Transverse colon (tissue), 4 donors: ENCODE measurements around the gene FCHSD2. TPM values are rescaled to one million over a fixed set of nuclear protein-coding genes. Genes with fewer than 3 reads are reported as not detected.

Source experiments
- DNase-seq: peaks from one replicate; pipeline ENCODE4 v3.0.0-alpha.2; 2019
- H3K27ac ChIP-seq, 4 donors: fragments of 200-600 bp; sonication (generic); 2 replicates each; pipeline ENCODE4 v1.5.1; 2016 to 2018; ENCODE audit warnings: inconsistent platforms in 4 of 4
- H3K27me3 ChIP-seq: fragments of 200-600 bp; sonication (generic); 2 replicates; pipeline ENCODE4 v1.5.1; 2017; ENCODE audit warnings: inconsistent platforms
- H3K36me3 ChIP-seq, 4 donors: fragments of 200-600 bp; sonication (generic); 2 replicates each; pipeline ENCODE4 v1.5.1; 2017 to 2019; ENCODE audit warnings: inconsistent platforms in 4 of 4
- H3K4me1 ChIP-seq, 4 donors: fragments of 200-600 bp; sonication (generic); 2 replicates each; pipeline ENCODE4 v1.5.1; 2017 to 2020; ENCODE audit warnings: inconsistent platforms in 4 of 4
- H3K4me3 ChIP-seq, 4 donors: fragments of 200-600 bp; sonication (generic); 1 replicate in 1 of 4; 2 replicates in 3 of 4; pipeline versions ENCODE4 v1.5.1 to v1.6.1; 2017 to 2019; ENCODE audit warnings: inconsistent platforms in 4 of 4
- H3K9me3 ChIP-seq, 2 donors: fragments of 200-600 bp; sonication (generic); 2 replicates each; pipeline ENCODE4 v1.5.1; 2017 to 2019; ENCODE audit warnings: inconsistent platforms in 2 of 2
- EP300 ChIP-seq: sonication (generic); formaldehyde crosslinking; IDR thresholded peaks from one replicate; pipeline ENCODE4 v1.6.1; 2017; ENCODE audit warnings: antibody characterized with exemption, low read depth
- POLR2A ChIP-seq: fragments of 450-650 bp; IDR thresholded peaks from one replicate; pipeline ENCODE4 v1.6.1; 2016; ENCODE audit warnings: antibody characterized with exemption, mild to moderate bottlenecking, moderate library complexity
- POLR2AphosphoS5 ChIP-seq, 3 donors: sonication (generic); formaldehyde crosslinking; IDR thresholded peaks; one replicate each; pipeline ENCODE4 v1.6.1; 2016; ENCODE audit warnings: antibody characterized with exemption in 3 of 3
- WGBS, 2 donors: methylation state at CpG; one replicate each; pipeline ENCODE4 v1.1.5; 2018; ENCODE audit warnings: low coverage in 1 of 2; 5-methylcytosine and 5-hydroxymethylcytosine counted together
- in situ Hi-C, 4 donors: fragments of 200-750 bp; cut with MboI; loops; one replicate each; pipeline versions ENCODE4 v1.15.0 to v1.15.1; 2017; ENCODE audit warnings: low sequenced_read_pairs in 3 of 4, low pct_ligation_motif_present in 1 of 4, low pct_unique_long_range_greater_than_20kb in 1 of 4
- intact Hi-C: fragments of 100-400 bp; cut with DNase I; formaldehyde crosslinking; loops from one replicate; pipeline ENCODE4 v1.15.1; 2023; ENCODE audit warnings: low total_unique reads
- total RNA-seq, 4 donors: library from RNA; depleted of rRNA; stranded (reverse); fragments of >200 nt; gene quantifications; one replicate each; pipeline ENCODE4 v1.1.0, GENCODE V29; 2016
- TF ChIP-seq, protein P1 (sequence below), 5 experiments: fragments of 200-600 bp in 3 of 5; fragments of 450-650 bp in 2 of 5; sonication (generic) in 3 of 5; IDR thresholded peaks; 1 replicate in 2 of 5; 2 replicates in 3 of 5; pipeline ENCODE4 v1.5.1; 2016 to 2017; ENCODE audit warnings: antibody characterized with exemption in 5 of 5, inconsistent platforms in 3 of 5, mild to moderate bottlenecking in 2 of 5, moderate library complexity in 1 of 5

FCHSD2 gene
- total RNA-seq, 4 donors from 2014 or later = 9.1 to 15.9 (median 15.0) TPM

DNA sequence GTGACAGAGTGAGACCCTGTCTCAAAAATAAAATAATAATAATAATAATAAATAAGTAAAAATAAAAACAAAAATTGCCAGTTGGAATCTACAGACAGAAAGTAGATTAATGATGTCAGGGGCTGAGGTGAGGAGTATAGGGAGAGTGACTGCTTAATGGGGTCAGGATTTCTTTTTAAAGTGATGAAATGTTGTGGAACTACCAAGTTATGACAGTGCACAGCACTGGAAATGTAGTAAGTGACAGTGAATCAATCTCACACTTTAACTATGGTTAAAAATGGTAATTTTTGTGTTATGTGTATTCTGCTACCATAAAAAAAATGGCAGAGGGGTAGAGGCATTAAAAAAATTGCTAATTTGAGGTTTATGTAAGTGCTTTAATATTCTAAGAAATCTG is 240.7 kb downstream of the FCHSD2 start:
- peaks cover 0 to 3% of the 10 kb centered on the region in 2 donors for H3K9me3 ChIP-seq
- TF ChIP-seq EP300 = no peak
- TF ChIP-seq, protein P1, sequence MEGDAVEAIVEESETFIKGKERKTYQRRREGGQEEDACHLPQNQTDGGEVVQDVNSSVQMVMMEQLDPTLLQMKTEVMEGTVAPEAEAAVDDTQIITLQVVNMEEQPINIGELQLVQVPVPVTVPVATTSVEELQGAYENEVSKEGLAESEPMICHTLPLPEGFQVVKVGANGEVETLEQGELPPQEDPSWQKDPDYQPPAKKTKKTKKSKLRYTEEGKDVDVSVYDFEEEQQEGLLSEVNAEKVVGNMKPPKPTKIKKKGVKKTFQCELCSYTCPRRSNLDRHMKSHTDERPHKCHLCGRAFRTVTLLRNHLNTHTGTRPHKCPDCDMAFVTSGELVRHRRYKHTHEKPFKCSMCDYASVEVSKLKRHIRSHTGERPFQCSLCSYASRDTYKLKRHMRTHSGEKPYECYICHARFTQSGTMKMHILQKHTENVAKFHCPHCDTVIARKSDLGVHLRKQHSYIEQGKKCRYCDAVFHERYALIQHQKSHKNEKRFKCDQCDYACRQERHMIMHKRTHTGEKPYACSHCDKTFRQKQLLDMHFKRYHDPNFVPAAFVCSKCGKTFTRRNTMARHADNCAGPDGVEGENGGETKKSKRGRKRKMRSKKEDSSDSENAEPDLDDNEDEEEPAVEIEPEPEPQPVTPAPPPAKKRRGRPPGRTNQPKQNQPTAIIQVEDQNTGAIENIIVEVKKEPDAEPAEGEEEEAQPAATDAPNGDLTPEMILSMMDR (IDR thresholded peaks at IDR 0.05) = no peak
- no peak for TF ChIP-seq POLR2AphosphoS5 (IDR thresholded peaks at IDR 0.05)
- no peak for TF ChIP-seq POLR2A
- DNase-seq = no peak
- H3K27me3 ChIP-seq = no peaks in the 10 kb centered on the region
- H3K4me1 ChIP-seq = no peaks in the 10 kb centered on the region
- in situ Hi-C loops = no loop called here
- no peak overlapping the region for H3K4me3 ChIP-seq
- intact Hi-C loops = no loop called here
- H3K36me3 ChIP-seq = no peaks in the 10 kb centered on the region
- no peak overlapping the region for H3K27ac ChIP-seq

DNA sequence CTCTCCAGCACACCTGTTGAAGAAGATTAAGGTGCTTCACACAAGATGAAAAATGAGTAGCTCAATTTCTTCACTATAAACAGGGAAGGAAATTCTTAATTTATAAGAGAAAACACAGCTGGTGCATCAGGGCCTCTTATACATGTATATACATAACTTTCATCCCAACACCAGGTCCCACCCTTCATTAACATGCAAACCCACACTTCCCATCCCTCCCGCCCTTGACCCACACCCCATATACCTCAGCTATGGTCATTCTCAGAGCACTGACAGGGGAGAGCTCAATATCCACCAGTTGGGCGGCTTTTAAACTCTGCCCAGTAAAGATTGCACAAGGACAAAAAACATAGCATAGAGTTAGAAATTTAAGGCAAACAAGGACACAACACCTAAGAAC is 242.1 kb downstream of the FCHSD2 start:
- intact Hi-C loops (no loop called here), in situ Hi-C loops (no loop called here)
- 96 to 100% methylated on average over 1 to 2 of the region's 2 CpGs for WGBS, 2 donors
- no peak overlapping the region for H3K27ac ChIP-seq
- no peak for DNase-seq
- TF ChIP-seq POLR2A (no peak), EP300 (no peak), POLR2AphosphoS5 (IDR thresholded peaks at IDR 0.05) (no peak)
- TF ChIP-seq, protein P1 (IDR thresholded peaks at IDR 0.05) = no peak
- H3K36me3 ChIP-seq = no peaks in the 10 kb centered on the region
- no peaks in the 10 kb centered on the region for H3K27me3 ChIP-seq
- H3K4me1 ChIP-seq = no peaks in the 10 kb centered on the region
- H3K4me3 ChIP-seq = no peak overlapping the region
- no peaks in the 10 kb centered on the region for H3K9me3 ChIP-seq

DNA sequence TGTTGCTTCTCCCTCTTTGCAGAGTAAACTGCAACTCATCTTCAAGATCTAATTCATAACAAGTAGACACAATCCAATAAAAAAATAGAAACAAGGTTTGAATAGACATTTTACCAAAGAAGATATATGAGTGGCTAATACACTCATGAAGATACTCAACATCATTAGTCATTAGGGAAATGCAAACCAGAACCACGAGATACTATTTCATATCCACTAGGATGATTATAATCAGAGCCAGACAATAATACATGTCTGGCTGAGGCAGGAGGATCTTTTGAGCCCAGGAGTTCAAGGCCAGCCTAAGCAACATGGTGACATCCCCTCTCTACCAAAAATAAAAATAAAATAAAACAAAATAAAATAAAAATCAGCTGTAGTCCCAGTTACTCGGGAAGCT is 242.9 kb downstream of the FCHSD2 start:
- H3K27ac ChIP-seq = no peak overlapping the region
- no peak overlapping the region for H3K4me3 ChIP-seq
- intact Hi-C loops = no loop called here
- no peak for DNase-seq
- 80 to 85% methylated on average over 2 of the region's 2 CpGs for WGBS, 2 donors
- in situ Hi-C loops = no loop called here
- no peaks in the 10 kb centered on the region for H3K9me3 ChIP-seq
- TF ChIP-seq, protein P1 (IDR thresholded peaks at IDR 0.05) = no peak
- TF ChIP-seq POLR2AphosphoS5 (IDR thresholded peaks at IDR 0.05) (no peak), EP300 (no peak), POLR2A (no peak)
- H3K27me3 ChIP-seq = no peaks in the 10 kb centered on the region
- H3K4me1 ChIP-seq = no peaks in the 10 kb centered on the region
- H3K36me3 ChIP-seq = no peaks in the 10 kb centered on the region

DNA sequence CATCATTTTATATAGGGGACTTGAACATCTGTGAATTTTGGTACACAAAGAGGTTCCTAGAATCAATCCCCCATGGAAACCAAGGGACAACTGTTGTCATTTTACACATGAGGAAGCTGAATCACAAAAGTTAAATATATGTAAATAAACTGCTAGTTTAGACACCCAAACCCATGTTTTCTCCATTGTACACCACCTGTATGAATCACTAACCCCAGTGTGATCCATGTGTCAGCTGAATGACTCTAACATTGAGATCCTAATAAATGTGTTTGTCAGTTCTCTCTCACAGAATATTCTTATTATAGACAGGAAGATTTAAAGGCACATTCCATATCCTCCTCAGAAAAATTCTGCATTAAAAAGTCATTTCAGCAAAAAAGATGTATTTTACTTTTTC is 244.6 kb downstream of the FCHSD2 start:
- Histone ChIP-seq H3K9me3 (no peaks in the 10 kb centered on the region), H3K36me3 (no peaks in the 10 kb centered on the region), H3K27ac (no peak overlapping the region), H3K27me3 (no peaks in the 10 kb centered on the region), H3K4me3 (no peak overlapping the region), H3K4me1 (no peaks in the 10 kb centered on the region)
- no peak for DNase-seq
- intact Hi-C loops = no loop called here
- no peak for TF ChIP-seq EP300
- in situ Hi-C loops = no loop called here

DNA sequence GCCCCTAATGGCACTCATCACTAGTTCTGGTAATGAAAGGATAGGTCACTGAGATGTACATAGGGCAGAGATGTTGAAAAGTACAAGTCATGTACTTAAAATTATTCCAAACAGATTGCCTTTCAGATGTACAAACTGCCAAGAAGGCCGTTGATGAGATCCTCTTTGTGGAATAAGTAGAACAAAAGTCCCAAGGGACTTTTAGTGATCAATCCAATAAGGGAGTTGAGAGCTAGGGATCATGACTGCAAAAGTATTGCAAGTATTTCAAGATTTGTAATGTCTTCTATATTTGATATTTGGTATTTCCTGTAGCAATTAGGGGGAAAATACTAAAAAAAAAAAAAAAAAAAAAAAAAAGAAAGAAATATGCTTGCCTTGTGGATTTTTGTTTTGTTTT is 245.7 kb downstream of the FCHSD2 start:
- Histone ChIP-seq H3K27ac (no peak overlapping the region), H3K4me1 (no peaks in the 10 kb centered on the region), H3K27me3 (no peaks in the 10 kb centered on the region), H3K4me3 (no peak overlapping the region), H3K9me3 (no peaks in the 10 kb centered on the region), H3K36me3 (no peaks in the 10 kb centered on the region)
- TF ChIP-seq POLR2A = no peak
- TF ChIP-seq POLR2AphosphoS5 (IDR thresholded peaks at IDR 0.05) = no peak
- TF ChIP-seq, protein P1 (IDR thresholded peaks at IDR 0.05) = no peak
- TF ChIP-seq EP300 = no peak
- no peak for DNase-seq
- intact Hi-C loops (no loop called here), in situ Hi-C loops (no loop called here)
- WGBS, 2 donors = 79 to 80% methylated on average over 1 of the region's 1 CpG
